ENCODE measurements around the gene RASSF5.

Gene RASSF5

GRCh38 chr1:206492589-206492988, 14.7 kb upstream of the RASSF5 start:
- no peaks in the 10 kb centered on the region for H3K79me2 ChIP-seq (ENCODE audit: low read length)
- peaks cover 4% of the 10 kb centered on the region; the same call in 1 of the 2 replicates for H3F3A ChIP-seq (ENCODE audit: insufficient read depth, low read length)
- no peaks in the 10 kb centered on the region for H3K9me3 ChIP-seq (replicated peaks; ENCODE audit: insufficient read depth, low read length)
- H3K27ac ChIP-seq (ENCODE audit: low read length): no peak overlapping the region
- peaks cover 19% of the 10 kb centered on the region for H3K4me1 ChIP-seq (ENCODE audit: low read length)
- no peak overlapping the region for H2AFZ ChIP-seq (ENCODE audit: low read length)
- DNase-seq: no peak
- H3K36me3 ChIP-seq (replicated peaks; ENCODE audit: insufficient read depth, low read length): 0 out of 2 replicates have a peak, but pooled peaks cover 2% of the 10 kb centered on the region
- TF ChIP-seq EZH2 (optimal IDR thresholded peaks at IDR 0.05; ENCODE audit: low read depth, low read length) (no peak), CTCF (IDR thresholded peaks at IDR 0.05; ENCODE audit: low read length) (no peak), EZH2phosphoT487 (IDR thresholded peaks at IDR 0.05; ENCODE audit: low read length) (no peak)
- H3K27me3 ChIP-seq (replicated peaks; ENCODE audit: insufficient read depth, low read length): no peaks in the 10 kb centered on the region
- H4K20me1 ChIP-seq (ENCODE audit: insufficient read depth, low read length): no peaks in the 10 kb centered on the region
- H3K9ac ChIP-seq (ENCODE audit: low read length): no peak overlapping the region
- H3K4me2 ChIP-seq (ENCODE audit: low read depth, low read length): no peak overlapping the region
- H3K4me3 ChIP-seq (ENCODE audit: low read length): no peak overlapping the region
- no peaks in the 10 kb centered on the region for H3K9me2 ChIP-seq (replicated peaks; ENCODE audit: insufficient read depth, low read length)

GRCh38 chr1:206493279-206493678, 14.1 kb upstream of the RASSF5 start:
- H3K9ac ChIP-seq (ENCODE audit: low read length): no peak overlapping the region
- H3K79me2 ChIP-seq (ENCODE audit: low read length): no peaks in the 10 kb centered on the region
- H3K4me1 ChIP-seq (ENCODE audit: low read length): peaks cover 19% of the 10 kb centered on the region
- no peaks in the 10 kb centered on the region for H3K27me3 ChIP-seq (replicated peaks; ENCODE audit: insufficient read depth, low read length)
- H3K4me2 ChIP-seq (ENCODE audit: low read depth, low read length): no peak overlapping the region
- H4K20me1 ChIP-seq (ENCODE audit: insufficient read depth, low read length): no peaks in the 10 kb centered on the region
- peaks cover 4% of the 10 kb centered on the region; the same call in 1 of the 2 replicates for H3F3A ChIP-seq (ENCODE audit: insufficient read depth, low read length)
- H3K27ac ChIP-seq (ENCODE audit: low read length): no peak overlapping the region
- H3K9me3 ChIP-seq (replicated peaks; ENCODE audit: insufficient read depth, low read length): no peaks in the 10 kb centered on the region
- H3K4me3 ChIP-seq (ENCODE audit: low read length): no peak overlapping the region
- H3K36me3 ChIP-seq (replicated peaks; ENCODE audit: insufficient read depth, low read length): 0 out of 2 replicates have a peak, but pooled peaks cover 2% of the 10 kb centered on the region
- no peak overlapping the region for H2AFZ ChIP-seq (ENCODE audit: low read length)
- TF ChIP-seq EZH2phosphoT487 (IDR thresholded peaks at IDR 0.05; ENCODE audit: low read length) (no peak), EZH2 (optimal IDR thresholded peaks at IDR 0.05; ENCODE audit: low read depth, low read length) (no peak), CTCF (IDR thresholded peaks at IDR 0.05; ENCODE audit: low read length) (no peak)
- no peak for DNase-seq
- H3K9me2 ChIP-seq (replicated peaks; ENCODE audit: insufficient read depth, low read length): no peaks in the 10 kb centered on the region

GRCh38 chr1:206495011-206495461, 12.3 kb upstream of the RASSF5 start:
- Histone ChIP-seq H3K27me3 (replicated peaks; ENCODE audit: insufficient read depth, low read length) (no peaks in the 10 kb centered on the region), H3K4me2 (ENCODE audit: low read depth, low read length) (peak overlapping the region; percentile 22; the same call in 1 of the 2 replicates), H3K36me3 (replicated peaks; ENCODE audit: insufficient read depth, low read length) (0 out of 2 replicates have a peak, but pooled peaks cover 2% of the 10 kb centered on the region), H3K4me1 (ENCODE audit: low read length) (peaks cover 19% of the 10 kb centered on the region), H3K27ac (ENCODE audit: low read length) (0 out of 2 replicates have a peak overlapping the region, but pooled peaks have one; percentile 1), H3K9me2 (replicated peaks; ENCODE audit: insufficient read depth, low read length) (no peaks in the 10 kb centered on the region), H3K79me2 (ENCODE audit: low read length) (no peaks in the 10 kb centered on the region), H4K20me1 (ENCODE audit: insufficient read depth, low read length) (no peaks in the 10 kb centered on the region), H3K9ac (ENCODE audit: low read length) (no peak overlapping the region), H2AFZ (ENCODE audit: low read length) (no peak overlapping the region), H3F3A (ENCODE audit: insufficient read depth, low read length) (peaks cover 4% of the 10 kb centered on the region; the same call in 1 of the 2 replicates), H3K4me3 (ENCODE audit: low read length) (no peak overlapping the region), H3K9me3 (replicated peaks; ENCODE audit: insufficient read depth, low read length) (no peaks in the 10 kb centered on the region)
- TF ChIP-seq EZH2 (optimal IDR thresholded peaks at IDR 0.05; ENCODE audit: low read depth, low read length): no peak
- no peak for TF ChIP-seq EZH2phosphoT487 (IDR thresholded peaks at IDR 0.05; ENCODE audit: low read length)
- TF ChIP-seq CTCF (IDR thresholded peaks at IDR 0.05; ENCODE audit: low read length): no peak
- no peak for DNase-seq

Measured in MM.1S (cell line).